NOMO-1 (cell line): ENCODE measurements around the gene CYB5B.

Experiments used
- DNase-seq, 2 experiments: peaks; one replicate each; lab custom pipeline; 2025; ENCODE audit not compliant: unreplicated experiment in 2 of 2; lab: John Stamatoyannopoulos, UW

Gene CYB5B

DNA sequence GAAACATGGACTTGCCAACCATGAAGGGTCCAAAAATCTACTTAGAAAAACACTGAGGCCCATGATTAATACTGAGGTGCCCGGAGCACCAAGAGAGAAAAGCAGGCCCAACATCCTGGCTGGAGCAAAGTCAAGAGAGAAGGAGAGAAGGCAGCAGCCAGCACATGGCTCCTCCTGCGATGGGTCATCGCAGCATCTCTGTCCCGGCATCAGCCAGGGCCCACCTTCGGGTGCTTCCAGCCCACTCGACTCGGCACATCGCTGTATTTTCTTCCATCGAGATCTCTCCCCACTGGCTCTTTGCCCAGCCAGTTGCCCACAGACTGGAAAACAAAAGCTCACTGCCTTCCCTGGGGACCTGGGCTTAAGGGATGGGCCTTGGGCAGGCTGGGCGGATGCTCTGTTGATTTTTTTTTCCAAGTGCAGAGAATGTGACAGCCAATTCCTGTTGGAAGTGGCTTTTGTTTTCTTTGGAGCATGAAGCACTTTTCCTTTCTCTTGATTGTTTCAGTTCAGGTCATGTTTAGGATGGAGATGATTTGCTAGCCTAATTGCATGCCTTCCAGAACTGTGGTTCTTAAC lies 58.1 kb downstream of the CYB5B start:
- no peak for DNase-seq

DNA sequence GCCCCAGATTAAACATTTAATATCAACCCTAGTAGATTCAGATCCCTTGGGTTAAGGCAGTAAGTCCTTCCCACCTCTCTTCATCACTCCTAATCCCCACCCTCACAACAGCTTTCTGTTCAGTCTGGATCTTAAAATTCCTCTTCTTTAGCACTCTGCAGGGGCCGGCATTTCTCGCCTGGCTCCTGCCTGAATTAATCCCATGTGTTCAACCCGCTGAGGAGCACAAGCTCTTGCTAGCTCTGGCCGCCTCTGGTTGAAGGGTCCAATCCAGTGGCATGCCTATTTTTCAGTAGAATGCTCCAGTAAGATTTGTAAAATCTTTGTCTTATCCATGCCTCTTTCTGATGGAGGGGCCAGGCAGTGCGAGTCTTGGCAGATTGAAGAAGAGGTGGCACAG lies 59.2 kb downstream of the CYB5B start:
- no peak for DNase-seq

DNA sequence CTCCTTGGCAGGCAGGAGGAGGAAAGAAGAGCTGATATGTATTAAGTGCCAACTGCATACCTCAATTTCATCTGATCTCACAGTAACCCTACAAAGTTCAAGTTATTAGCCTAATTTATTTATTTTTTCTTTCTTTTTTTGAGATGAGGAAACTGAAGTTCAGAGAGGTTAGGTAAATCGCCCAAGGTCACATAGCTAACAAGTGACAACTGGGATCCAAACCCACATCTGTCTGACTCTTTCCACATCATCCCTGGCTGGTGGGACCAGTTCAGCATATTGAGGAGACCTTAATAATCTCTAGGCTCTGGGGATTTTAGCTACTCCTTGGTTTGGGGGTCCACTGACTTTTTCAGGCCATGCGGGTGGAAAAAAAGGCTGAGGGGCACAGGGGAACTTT lies 60.9 kb downstream of the CYB5B start:
- DNase-seq, result no peak

DNA sequence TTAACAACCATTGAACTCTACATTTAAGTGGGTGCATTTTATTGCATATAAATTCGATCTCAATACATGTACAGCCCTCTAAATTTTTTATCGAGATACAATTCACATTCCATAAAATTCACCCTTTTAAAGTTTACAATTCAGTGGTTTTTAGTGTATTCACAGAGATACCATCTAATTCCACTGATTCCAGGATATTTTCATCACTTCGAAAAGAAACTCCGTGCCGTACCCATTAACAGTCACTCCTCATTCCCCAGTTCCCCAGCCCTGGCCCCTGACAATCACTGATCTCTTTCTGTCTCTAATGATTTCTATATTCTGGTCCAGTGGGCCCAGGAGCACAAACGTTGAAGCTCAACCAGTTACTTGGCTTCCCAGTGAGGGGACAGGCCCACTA lies 61.4 kb downstream of the CYB5B start:
- no peak for DNase-seq

DNA sequence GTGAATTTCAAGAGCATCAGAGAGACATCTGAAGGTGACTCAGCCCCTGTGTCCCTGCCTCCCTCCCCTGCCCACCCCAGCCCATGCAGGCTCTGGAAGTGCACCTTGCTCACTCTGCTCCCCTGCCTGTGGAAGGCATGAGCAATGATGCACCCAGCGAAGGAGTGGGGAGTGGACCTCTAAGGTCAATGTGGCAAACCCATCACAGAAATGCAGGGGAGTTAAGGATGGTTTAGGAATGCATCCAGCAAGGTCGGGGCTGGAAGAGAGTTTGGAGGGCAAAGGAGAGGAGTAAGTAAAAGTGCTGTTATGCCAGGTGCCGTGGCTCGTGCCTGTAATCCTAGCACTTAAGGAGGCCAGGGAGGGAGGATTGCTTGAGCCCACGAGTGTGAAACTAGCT lies 61.9 kb downstream of the CYB5B start:
- no peak for DNase-seq

DNA sequence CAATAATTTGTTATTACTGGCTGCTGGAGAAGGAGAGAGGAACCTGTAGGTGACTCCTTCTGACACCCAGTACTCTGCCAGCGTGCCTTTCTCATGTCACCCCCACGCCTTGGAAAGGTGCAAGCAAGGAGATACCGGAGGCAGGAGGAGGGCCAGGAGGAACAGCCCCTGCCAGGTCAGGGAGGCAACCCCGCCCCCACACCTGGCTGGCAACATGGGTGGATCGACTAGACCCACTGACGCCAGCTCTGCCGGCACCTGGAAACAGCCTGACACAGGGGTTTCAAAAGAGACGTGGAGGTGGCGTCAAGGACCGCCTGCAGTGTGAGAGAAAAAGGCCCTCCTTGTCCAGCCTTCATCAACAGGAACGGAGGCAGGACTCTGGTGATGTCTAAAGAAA lies 62.3 kb downstream of the CYB5B start:
- DNase-seq, result no peak

DNA sequence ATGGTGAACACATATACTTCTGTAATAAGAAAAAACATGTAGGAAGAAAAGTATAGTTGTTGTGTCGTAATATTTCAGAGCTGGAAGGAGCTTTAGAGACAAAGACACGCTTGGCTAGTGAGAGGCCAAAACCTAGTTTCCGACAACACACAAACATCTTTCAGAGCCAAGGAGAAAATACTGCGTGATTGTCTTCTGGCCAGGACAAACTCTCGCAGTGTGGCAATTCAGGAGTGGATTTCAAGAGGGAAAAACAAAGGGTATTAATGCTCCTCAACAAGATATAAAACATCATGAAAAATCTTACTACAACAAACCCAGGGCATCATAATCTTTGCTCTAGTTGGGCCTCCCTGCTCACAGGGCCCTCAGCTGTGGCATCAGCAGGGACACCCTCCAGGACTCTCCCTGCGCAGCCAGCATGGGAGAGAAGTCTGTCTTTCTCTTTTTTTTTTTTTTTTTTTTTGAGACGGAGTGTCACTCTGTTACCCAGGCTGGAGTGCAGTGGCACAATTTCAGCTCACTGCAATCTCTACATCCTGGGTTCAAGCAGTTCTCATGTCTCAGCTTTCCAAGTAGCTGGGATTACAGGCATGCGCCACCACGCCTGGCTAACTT lies 66.4 kb downstream of the CYB5B start:
- DNase-seq, result no peak

DNA sequence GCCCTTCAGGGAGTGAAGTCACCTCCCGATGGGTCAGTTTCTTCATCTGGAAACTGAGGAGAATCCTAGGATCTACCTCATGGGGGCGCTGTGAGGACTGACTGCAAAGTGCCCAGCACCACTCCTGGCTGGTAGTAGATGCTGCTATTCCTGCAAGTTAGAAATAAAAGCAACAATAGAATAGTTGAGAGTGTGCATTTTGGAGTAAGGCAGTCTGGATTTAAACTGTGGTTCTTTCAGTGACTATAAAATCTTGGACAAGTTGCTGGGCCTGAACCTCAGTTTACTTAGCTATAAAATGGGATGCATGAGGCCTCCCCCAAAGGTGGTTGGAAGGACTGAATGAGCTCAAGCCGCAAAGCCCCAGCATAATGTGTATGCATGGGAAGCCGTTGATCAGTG lies 70.6 kb downstream of the CYB5B start:
- DNase-seq, result peak in 1 of 2 experiments; percentile 11

DNA sequence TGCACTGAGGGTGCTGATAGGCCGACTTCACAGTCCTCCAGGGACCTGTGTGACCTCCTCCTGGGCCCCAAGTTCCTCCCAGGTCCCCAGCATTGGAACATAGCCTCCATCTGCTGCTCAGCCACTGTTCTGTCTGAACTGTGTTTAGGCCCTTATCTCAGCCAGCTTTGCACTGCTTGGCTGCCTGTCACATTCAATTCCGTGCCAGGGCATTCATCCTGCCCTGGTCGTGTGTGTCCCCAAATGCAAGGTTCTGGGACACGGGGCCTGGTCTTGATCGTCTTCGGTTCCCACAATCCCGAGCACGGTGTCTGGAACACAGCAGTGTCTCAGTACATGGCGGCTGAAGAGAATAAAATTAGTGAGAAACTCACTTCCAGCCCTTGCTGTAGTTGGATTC lies 71.4 kb downstream of the CYB5B start:
- no peak for DNase-seq

DNA sequence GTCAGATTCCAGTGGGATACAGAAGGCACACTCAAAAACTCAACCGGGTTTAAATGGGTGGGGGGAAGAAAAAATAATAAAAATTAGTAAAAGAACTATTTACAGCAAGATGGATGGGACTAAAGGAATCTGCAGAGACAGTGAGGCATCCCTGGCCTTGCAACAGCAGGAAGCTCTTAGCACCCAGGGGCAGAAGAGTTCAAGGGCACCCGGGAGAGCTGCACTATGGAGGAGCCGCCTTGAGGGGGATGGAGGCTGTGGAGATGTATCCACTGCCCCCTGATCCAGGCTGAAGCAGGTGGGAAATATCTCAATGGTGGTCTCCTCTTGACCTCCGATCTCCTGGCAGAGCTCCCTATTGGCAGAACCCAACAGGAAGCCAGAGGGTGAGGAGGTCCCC lies 72.0 kb downstream of the CYB5B start:
- no peak for DNase-seq

DNA sequence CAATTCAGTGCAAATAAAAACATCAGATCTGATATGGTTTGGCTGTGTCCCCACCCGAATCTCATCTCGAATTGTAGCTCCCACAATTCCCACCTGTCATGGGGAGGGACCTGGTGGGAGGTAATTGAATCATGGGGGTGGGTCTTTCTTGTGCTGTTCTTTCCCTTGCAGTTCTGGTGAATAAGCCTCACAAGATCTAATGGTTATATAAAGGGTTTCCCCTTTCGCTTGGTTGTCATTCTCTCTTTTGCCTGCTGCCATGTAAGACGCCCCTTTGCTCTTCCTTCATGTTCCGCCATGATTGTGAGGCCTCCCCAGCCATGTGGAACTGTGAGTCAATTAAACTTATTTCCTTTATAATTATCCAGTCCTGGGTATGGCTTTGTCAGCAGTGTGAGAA lies 72.5 kb downstream of the CYB5B start:
- DNase-seq, result no peak

DNA sequence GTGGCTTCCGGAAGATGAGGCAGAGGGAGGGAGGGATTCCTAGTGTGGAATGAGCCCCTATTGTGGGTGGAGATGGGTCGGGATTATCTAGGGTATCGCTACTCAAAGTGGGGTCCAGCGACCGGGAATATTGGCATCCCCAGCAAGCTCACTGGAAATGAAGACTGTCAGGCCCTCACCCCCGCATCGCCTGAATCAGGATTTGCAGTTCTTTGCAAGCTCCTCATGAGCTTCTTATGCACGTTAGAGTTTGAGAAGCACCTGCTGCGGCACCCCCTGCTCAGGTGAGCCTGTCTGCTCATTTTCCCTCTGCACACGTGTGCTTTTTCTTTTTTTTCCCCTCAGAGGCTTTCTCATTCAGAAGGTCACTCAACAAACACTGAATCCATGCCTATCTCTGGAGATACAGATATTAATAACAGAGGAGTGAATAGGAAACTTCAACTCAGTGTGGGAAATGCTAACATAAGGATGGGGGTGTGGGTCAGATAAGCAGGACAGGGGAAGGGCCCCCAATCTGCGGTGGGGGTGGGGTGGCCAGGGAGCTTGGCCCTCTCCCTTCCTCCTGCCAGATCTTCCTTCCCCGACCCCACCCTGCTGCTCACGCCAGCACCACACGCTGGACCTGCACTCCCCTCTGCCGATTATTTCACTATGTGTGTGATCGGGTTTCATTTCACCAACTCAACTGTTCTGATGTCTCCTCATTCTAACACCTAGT lies 73.6 kb downstream of the CYB5B start:
- DNase-seq, result no peak

DNA sequence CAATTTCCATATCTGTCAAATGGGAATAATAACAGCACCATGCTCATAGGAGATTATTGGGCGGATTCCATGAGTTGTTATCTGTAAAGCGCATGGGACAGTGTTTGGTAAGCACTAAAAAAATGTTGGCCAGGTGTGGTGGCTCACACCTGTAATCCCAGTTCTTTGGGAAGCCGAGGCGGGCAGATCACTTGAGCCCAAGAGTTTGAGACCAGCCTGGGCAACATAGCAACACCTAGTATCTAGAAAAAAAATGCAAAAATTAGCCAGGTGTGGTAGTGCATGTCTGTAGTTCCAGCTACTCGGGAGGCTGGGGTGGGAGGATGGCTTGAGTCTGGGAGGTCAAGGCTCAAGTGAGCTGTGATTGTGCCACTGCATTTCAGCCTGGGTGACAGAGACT lies 74.5 kb downstream of the CYB5B start:
- DNase-seq, result no peak

DNA sequence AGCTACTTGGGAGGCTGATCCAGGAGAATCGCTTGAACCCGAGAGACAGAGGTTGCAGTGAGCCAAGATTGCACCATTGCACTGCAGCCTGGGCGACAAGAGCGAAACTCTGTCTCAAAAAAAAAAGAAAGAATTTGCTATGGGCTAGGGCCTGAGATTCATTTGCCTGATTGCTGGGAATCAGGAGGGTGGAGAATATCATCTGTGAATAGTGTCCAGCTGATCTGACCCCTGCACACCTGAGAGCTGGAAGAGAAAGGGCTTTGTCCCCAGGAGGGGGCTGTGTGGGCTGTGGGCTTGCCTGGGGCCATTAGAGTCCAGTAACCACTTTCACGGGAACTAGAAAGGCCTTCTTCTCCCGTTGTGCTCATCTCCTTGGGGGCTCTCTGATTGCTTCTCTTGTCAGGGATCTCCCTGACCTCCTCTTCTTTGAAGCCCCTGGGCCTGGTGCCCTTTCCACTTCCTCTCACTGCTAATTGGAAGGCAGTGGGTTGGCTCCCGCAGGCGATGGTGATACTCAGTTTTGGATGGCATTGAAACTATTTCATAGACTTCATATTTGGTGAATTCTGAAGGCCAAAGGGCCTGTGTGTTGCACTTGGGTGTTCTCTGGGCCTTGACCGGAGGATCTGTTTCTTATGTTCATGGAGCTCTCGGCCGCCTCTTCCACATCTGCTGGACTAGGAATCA lies 75.3 kb downstream of the CYB5B start:
- no peak for DNase-seq

DNA sequence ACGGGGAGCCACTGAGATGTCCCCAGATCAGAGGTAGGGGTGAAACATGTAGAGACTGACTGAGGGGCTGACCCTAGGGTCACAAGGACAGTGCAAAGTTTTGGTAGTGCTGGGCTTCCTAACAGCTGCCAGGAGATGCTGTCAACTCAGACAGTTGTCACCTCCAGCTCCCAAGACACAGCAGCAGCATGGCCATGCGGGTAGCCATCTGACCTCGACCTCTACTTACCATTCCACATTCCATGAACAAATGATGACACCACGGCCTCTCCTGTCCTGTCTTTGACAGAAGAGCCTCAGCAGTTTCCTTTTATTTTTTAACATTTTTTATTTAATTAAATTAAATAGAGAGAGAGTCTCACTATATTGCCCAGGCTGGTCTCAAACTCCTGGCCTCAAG lies 76.1 kb downstream of the CYB5B start:
- DNase-seq, result no peak

DNA sequence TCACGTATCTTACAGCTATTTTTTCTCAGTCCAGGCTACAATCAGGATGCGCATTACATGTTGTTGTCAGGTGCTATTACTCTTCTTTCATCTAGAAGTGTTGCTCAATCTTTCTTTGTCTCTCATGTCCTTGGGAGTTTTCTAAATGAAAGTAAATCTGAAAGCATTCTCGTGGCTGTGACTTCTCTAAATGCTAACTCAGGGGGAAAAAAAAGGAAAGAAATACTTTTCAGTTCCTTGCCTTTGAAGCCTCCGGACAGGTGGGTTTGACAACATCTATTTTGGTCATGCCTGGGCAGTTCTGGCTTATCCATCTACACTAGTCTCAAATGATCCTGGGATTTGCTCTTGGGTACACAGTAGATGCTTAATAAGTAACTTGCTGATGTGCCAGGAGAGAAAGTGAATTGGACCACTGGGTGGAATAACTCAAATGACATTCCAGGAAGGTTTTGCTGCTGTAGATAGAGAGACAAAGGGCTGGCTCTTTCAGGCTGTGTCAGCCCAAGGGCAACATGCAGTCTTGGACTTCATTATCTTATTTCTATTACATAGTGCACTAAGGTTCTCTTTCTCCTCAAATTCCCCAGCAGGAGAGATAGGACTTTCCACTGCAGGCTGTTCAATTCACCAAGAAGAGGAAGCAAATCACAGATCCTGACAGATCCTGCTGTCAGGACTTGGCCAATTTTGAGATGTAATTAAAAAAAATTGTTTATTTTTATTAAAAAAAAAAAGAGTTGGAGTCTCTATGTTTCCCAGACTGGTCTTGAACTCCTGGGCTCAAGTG lies 77.7 kb downstream of the CYB5B start:
- DNase-seq, result peak; percentile 10 to 81

DNA sequence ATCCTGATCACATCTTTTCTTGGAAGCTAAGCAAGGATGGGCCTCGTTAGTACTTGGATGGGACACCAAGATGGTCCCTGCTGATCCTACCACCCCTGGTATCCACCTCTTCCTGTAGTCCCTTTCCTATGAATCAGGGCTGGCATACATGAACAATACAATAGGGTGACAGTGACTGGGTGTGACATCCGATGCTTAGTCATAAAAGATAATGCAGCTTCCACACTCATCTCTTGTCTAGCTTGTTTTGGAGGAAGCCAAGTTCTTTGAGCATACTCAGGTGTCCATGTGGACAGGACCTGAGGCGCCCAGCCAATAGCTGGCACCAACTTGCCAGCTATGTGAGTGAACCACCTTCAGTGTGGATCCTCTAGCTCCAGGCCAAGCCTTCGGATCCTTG lies 78.8 kb downstream of the CYB5B start:
- DNase-seq, result no peak

DNA sequence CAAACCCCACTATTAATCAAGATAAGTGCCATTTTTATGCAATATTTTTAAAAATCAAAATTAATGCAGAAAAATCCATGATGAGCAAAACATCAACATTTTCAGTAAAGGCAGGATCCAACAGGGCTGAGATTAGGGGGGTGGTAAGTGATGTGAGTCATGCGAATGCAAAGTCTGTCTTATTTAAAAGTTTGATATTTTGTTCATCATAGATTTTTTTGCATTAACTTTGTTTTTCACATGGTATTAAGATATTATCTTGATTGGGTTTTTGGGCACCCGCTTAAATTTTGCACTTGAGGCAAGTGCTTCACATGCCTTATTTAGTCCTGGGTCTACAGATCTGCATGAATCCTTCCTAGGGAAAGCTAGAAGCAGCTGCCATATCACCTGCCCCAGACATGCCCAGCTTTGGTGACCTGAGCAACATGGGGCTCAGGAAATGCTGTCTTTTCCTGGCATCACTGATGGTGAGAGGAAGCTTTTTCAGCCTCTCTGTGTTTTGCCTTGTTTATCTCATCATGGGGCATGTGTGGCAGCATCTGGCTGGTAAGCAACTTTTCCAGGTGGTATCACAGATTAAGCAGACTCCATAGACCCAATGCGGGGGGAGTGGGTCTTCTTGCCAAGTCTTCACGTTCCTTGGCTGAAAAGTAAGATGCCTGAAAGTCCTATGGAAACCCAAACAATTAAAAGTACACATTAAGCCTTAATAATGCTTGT lies 83.8 kb downstream of the CYB5B start:
- DNase-seq, result no peak

DNA sequence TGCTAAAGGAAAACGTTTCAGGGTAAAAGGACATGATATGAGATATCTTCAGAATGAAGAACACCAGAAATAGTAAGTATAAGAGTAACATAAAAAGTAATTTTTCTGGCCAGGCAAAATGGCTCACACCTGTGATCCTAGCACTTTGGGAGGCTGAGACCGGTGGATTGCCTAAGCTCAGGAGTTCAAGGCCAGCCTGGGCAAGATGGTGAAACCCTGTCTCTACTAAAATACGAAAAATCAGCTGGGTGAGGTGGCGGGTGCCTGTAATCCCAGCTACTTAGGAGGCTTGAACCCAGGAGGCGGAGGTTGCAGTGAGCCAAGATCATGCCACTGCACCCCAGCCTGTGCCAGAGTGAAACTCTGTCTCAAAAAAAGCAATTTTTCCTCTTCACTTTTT lies 84.7 kb downstream of the CYB5B start:
- no peak for DNase-seq

DNA sequence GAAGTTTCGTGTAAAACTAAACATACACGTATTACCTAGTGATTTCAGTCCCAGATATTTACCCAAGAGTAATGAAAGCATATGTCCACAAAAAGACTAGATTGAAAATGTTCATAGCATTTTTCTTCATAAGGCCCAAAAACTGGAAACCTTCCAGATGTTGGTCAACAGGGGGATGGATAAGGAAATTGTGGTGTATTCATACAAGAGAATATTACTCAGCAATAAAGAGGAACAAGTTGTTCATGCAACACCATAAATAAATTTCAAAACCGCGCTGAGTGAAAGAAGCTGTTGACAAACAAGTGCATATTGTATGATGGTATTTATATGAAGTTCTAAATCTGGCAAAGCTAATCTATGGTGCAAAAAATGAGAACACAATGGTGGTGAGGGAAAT lies 87.2 kb downstream of the CYB5B start:
- peak; percentile 12 to 16 for DNase-seq
